NCI-H1092 (cell line): ENCODE measurements around the gene NDUFS8.

Experiments
- DNase-seq: peaks from one replicate; lab custom pipeline; 2025; lab: John Stamatoyannopoulos, UW

The NDUFS8 gene

GRCh38 chr11:68036717-68037239, 6.3 kb downstream of the NDUFS8 start:
- no peak for DNase-seq

GRCh38 chr11:68037411-68038225, 7.1 kb downstream of the NDUFS8 start:
- DNase-seq, result no peak

GRCh38 chr11:68038226-68038717, 7.8 kb downstream of the NDUFS8 start:
- DNase-seq, result no peak

- DNase-seq, result no peak
Measured at GRCh38 chr11:68038718-68039525, 8.4 kb downstream of the NDUFS8 start, which contains the start of gene TCIRG1. Gene TCIRG1 (plus strand): TSS chr11:68039025. CDS start chr11:68041272, 2,247 bp downstream.

GRCh38 chr11:68039526-68040086, 9.1 kb downstream of the NDUFS8 start:
- no peak for DNase-seq

GRCh38 chr11:68040101-68040956, 9.8 kb downstream of the NDUFS8 start:
- no peak for DNase-seq

GRCh38 chr11:68040957-68041591, 10.6 kb downstream of the NDUFS8 start:
- DNase-seq, result no peak

- no peak for DNase-seq
Measured at GRCh38 chr11:68041617-68042218, 11.2 kb downstream of the NDUFS8 start.

- DNase-seq, result no peak
Measured at GRCh38 chr11:68042219-68043028, 11.9 kb downstream of the NDUFS8 start.

- no peak for DNase-seq
Measured at GRCh38 chr11:68043029-68043348, 12.5 kb downstream of the NDUFS8 start.

GRCh38 chr11:68043349-68044144, 13.1 kb downstream of the NDUFS8 start:
- peak; percentile 31 for DNase-seq

- peak; percentile 47 for DNase-seq
Measured at GRCh38 chr11:68044145-68044813, 13.8 kb downstream of the NDUFS8 start.

GRCh38 chr11:68044898-68045351, 14.4 kb downstream of the NDUFS8 start:
- DNase-seq, result no peak

- DNase-seq, result no peak
Measured at GRCh38 chr11:68047437-68048290, 17.2 kb downstream of the NDUFS8 start.

GRCh38 chr11:68048681-68049508, 18.4 kb downstream of the NDUFS8 start:
- DNase-seq, result no peak
